NCI-H2107 treated with DMSO at 0.1 percent for 48 hours (cell line): Measurements from ENCODE around the gene KRT32.
"Not testable (repeated sequence)": the region's sequence is repeated elsewhere in the genome, so short reads cannot be mapped to it uniquely, and the experiment has no call there.

Source experiments
- DNase-seq: peaks from one replicate; lab custom pipeline; 2025; ENCODE audit not compliant: unreplicated experiment; lab: John Stamatoyannopoulos, UW

The KRT32 gene

DNA sequence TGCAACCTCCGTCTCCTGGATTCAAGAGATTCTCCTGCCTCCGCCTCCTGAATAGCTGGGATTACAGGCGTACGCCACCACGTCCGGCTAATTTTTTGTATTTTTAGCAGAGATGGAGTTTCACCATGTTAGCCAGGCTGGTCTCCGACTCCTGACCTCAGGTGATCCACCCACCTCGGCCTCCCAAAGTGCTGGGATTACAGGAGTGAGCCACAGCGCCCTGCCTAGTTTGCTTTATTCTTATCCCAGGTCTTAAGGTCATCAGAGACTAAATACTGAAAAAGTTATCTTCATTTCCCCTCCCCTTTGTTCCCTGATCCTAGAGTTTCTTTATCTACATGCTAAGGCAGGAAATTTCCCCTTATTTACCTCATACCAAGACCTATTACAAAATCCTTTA, 36.8 kb downstream of the KRT32 start:
- DNase-seq = not testable (repeated sequence)

DNA sequence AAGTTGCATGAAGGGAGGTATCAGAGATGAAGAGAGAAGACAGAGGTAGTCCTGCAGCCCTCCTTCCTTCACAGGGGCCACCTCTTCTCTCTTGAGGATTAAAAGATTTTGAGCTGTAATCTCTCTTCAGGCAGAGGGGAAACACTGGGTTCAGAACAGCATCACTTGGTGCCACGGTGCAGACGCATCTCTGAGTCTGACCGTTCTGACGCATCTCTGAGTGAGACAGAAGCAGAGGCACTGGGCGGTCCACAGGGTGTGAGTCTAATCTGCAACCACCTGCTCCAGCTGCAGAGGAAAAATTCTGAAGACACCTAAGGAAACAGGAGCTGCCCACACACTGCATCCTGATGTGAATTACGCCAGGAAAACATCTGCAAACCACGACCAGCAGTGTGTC, 37.5 kb downstream of the KRT32 start:
- DNase-seq = no peak

DNA sequence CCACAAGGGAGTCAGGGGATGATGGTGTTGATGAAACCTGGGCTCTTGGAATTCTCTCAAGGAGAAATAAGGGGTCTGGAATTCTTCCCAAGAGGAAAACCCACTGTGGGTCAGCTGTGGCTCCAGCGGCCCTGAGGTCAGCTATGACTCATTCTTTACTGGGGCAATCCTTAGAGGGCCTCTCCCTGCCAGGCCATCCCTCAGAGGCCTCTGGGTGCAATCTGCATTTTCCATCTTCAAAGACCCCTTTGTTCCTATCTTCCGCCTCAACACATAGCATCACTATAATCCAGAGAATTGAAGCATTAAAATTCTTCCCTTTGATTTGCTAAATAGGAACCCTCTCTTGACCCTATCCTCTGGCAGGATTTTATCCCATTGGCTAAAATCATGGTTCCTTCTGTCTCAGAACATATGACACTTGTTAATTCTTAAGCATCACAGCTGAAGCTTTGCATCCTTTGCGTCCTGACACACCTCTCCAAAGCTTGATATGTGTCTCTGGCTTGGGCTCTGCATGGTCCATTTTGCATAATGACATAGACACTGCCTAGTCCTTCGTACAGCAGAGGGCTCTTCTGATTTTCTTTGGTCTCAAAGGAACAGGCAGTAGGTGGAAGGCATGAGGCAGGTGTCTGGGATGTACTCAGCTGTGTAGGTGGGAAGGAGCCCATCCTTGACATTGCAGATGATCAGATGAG, 38.4 kb downstream of the KRT32 start:
- DNase-seq = no peak

DNA sequence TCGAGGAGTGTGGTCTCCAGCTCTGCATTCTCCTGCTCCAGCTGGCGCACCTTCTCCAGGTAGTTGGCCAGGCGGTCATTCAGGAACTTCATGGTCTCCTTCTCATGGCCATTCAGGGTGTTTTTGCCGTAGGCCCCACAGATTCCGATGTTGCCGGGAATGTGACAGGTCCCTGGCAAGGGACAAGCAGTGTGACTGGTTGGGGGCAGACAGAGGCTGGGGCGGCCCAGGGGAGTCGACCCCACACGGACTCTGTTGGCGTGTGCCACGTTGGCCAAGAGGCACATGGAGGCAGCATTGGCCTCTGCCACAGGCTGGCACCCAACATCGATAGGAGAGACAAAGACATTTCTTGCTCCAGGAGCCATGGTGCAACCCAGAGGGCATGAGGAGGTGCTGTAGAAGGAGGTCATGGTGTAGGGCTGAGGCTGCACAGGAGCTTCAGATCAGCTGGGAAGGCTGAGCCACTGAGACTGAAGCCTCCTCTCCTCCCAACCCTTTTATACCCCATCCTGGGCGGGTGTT, 43.0 kb downstream of the KRT32 start, which contains the start of gene KRT37:
Gene KRT37, minus strand, starts transcription at position 475 of the 525 bp plus-strand sequence. Its CDS starts 62 bp downstream, at position 413.
- no peak for DNase-seq

DNA sequence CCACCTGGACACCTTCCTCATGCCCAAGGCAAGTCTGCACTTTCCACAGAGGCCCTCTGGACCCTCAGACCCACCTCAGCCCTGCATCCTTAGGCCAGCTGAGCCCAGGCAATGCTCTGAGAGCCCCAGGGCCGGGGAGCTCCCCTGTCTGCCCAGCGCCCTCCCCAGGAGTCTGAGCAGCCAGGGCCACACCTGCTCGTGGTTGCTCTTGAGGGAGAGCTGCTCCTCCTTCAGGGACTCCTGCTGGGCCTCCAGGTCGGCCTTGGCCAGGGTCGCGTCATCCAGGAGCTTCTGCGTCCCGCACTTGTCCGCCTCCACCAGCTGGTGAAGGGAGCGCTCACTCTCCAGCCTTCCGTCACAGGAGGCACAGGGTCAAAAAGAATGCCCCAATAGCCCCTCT, 44.6 kb downstream of the KRT32 start:
- DNase-seq = not testable (repeated sequence)

DNA sequence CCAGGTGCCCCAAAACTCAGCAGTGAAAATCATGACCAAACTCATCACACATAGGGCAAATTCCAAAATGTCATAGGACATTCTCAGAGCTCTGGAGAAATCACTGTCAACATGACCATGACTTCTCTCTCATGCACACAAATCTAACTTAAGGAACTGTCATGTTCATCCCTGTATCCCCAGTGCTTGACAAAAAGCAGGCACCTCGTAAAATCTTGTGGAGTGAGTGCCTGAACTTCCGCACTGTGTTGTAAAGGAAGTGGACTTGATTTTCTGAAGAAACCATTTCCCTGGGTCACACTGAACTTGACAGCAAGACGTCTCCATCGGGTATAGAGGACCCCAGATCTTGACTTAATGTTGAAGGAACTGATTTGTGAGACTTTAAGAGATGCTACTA, 45.6 kb downstream of the KRT32 start:
- no peak for DNase-seq

DNA sequence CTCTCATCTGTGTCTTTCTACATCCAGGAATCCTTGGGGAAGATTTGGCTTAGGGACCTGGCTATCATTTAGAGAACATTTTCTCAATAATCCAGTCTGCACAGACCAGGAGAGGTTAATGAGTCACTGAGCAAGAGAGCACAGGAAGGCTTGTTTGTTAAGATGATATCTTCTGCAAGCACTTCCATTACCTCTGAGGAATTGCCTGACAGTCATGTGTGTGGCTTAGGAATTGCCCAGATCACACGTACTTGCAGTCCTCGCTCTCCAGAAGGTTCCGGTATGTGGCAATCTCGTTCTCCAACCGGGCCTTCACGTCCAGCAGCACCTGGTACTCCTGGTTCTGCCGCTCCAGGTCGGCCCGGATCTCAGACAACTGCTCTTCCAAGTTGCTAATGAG, 46.1 kb downstream of the KRT32 start:
- DNase-seq = no peak

DNA sequence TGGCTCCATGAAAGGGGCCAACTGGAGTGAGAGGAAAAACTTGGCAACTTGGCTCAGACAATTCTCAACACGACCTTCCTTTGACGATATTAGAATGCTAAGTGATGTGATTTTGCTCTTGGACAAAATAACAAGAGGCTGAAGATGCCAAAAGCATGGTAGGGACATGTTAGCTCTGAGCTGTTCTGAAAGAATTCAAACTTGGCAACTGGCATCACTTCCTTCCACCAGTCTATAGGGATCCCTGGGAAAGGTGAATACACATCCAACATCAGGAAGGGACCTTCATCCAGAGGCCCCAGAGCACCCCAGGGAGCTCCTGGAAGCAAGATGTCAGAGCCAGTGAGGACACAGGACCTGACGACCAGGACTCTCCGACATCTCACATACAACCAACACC, 47.1 kb downstream of the KRT32 start:
- no peak for DNase-seq

DNA sequence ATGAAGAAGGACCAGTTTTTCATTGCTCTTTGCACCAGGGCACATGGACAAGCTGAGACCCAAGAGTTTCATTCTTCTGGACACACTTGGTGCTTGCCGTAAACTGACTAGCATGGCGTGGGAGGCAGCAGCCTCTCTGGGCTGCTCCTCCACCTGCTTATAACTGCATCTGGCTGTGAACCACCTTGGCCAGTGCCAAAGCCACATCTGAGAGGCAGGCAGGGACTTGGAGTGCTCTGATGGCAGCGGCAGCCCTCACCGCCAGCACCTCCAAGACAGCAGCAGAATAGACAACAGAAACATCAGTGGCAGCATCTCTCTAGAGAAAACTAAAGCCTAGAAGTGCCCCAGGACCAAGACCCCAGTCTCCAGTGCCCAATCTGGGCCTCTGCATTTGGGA, 47.5 kb downstream of the KRT32 start:
- DNase-seq = no peak

DNA sequence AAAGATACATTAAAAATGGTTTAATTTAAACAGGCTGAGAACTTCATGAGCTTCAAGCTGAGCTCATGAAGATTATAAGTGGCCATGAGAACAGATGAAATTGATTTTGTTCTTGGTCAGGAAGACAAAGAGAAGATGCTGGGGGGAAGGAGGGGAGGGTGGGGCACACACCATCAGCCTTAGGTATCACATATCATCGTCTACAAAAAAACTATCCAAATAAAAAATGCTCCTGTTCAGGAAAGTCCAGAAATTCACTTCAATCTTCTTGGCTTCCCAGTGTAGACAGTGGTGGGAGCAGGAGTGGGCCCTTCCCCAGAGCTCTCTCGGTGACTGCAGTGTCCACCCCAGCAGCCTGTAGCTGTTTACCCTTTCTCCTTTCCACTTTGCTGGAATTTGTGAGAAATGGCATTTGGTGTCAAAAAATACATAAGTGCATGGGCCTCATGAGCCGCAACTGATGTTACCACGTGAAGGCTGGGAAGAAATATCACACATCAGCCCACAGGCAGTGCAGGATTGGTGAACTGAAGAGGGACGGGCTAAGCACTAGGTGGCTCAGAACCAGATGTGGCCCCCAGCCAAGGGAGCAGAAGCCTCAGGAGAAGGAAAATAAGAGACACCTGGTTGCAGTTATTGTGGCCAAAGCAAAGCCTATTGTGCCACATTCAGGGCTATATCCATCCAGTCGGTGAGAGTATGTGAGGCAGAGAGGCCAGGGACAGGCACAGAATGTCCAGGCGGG, 48.9 kb downstream of the KRT32 start:
- no peak for DNase-seq

DNA sequence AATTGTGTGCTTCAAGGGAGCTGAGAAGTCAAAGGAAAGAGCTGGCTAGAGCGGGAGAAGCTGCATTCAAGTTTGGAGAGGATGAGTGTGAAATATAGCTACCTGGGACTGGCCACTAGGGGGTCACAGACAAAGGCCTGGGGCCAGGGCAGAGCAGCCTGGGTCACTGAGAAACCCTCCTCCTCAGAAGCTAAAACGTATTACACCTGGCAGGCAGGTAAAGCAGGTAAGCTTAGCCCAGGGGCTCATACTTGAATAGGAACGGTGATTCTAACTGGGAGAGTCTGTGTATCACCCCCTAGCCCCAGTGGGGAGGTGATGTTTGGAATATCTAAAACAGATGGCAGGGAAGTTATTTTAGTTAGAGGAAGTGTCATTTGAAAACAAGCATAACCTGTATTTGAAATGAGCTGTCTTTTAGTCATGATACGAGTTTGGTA, 49.6 kb downstream of the KRT32 start:
- no peak for DNase-seq

DNA sequence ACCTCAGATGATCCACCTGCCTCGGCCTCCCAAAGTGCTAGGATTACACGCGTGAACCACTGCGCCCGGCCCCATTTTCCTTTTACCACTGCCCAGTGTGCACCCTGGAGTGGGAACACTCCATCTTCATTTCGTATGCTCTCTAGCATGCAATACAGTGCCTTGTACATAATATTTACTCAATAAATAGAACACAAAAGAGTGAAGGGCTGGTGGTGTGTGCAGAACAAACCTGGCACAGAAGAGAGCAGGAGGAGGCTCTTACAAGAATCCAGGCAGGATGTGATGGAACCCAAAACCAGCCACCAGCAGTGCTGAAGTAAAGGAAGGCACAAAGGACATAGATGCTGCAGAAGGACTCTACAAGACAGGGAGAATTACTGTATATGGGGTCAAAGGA, 50.1 kb downstream of the KRT32 start:
- DNase-seq = no peak

DNA sequence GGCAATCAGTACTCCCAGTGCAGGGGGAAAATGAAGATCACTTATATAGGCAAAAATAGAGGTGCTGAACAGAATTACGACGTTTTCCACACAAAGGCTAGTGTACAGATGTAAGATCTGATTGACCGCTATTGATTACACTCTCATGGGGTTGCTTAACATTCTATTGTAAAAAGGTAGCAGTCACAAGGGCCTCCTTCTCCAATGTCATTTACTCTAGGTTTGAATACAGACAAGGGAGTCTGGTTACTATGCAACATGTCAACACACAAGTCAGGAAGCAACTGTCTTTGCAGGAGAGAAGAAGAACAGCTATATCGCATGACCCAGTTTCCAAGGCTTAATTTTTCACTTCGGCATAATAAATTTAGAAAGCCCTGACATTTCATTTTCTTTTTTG, 50.7 kb downstream of the KRT32 start:
- DNase-seq = peak; percentile 23

DNA sequence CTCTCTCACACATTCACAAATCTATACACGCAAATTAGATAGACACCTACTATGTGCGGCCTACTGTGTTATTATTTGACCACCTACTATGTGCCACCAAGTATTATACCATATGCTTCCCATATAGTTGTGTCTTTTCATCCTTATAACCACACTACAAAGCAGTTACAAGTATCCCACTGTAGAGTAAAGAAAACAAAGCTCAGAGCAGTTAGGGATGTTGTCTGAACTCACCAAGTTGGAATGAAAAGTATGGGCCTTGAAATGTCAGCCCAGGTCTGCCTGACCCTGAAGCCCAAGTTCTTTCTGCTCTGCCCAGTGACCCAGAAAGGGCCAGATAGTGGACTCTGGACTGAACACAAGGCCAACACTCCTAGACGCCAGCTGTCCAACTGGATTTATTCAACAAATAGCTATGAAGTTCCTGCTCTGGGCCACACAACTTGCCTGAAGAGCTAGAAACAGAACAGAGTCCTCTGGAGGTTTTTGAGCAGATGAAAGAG, 51.3 kb downstream of the KRT32 start:
- no peak for DNase-seq

DNA sequence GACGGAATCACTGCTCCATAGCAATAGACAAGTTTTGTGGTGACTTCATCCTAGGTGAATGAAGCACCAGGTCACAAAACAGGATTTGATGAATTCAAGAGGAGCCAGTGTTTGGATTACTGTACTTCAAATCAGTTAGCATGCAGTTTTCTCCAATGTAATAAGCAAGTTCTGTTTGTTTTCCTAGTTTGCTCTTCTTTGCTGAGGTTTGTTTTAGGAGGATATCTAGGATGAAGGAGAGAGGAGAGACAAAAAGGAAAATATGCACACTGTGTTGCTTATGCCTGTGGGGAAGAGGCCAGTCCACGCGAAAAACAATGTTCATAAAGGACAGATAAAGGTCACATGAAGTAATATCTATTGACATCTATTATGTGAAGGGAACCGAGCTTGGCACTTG, 51.8 kb downstream of the KRT32 start:
- DNase-seq = no peak

DNA sequence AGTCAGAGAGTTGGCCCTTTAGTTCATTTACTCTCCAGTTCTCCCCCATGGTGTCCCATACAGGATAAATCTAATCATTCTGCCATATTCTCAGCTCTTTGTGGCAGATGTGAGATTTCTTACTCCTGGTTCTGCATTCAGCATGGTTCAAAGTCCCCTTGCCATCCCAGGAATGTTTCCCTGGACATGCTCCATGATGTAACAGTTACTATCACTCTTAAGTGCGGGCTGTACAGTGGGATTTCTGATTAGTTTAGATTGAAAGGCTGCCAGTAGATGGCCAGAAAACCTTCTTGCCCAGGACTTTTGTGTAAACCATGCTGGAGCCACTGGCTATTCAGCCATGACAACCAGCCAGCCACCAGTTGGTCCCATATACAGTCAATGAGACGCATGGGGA, 53.2 kb downstream of the KRT32 start:
- DNase-seq = no peak

DNA sequence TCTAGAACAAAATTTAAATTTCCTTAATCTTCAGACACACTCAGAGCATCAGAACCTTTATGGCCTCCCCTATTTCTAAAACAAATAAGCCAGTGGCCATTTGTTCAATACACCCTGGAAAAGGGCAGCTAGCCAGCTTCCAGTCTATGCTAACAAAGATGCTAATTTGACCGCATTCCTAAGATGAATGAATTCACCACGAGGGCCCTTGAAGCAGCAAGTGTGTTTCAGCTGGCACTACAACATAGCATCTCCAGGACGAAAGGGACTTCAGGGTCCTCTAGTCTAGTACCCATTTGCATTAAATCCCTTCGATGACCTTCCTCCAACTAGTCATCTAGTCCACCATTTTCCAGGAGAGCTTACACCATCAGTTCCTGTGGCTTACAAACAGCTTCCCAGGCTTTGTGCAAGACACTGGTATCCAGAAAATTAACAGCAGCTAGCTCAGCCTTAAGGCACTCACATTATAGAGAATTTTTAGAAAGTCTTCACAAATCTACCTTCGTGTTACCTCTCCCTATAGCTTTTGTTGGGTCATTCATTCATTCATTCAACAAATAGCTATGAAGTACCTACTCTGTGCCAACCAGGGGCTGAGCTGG, 53.7 kb downstream of the KRT32 start:
- no peak for DNase-seq

DNA sequence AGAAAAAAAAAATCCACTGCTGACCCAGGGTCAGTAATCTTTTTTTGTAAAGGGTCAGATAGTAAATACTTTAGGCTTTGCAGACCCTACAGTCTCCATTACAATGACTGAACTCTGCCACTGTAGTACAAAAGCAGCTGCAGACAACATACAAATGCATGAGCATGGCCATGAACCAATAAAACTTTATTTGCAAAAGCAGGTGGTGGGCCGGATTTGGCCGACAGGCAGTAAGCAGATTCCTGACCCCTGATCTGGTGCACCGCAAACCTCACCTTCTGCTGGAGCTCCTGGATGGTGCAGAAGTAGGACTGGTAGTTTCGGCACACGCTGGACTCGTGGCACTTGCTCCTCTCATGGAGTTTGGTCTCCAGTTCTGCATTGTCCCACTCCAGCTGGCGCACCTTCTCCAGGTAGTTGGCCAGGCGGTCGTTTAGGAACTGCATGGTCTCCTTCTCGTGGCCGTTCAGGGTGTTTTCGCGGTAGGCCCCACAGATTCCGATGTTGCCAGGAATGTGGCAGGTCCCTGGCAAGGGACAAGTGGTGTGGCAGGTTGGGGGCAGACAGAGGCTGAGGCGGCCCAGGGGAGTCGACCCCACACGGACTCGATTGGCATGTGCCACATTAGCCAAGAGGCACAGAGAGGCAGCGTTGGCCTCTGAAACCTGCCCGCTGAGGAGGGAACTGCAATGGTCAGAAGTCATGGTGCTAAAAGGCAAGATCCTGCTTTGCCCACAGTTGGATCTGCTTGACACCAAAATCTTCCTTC, 55.9 kb downstream of the KRT32 start:
- no peak for DNase-seq
